ENCODE measurements around the gene CPA1. TPM values are rescaled to one million over a fixed set of nuclear protein-coding genes. Genes with fewer than 3 reads are reported as not detected.
"Not testable (repeated sequence)": the region's sequence is repeated elsewhere in the genome, so short reads cannot be mapped to it uniquely, and the experiment has no call there.

CPA1 gene
- total and polyA plus RNA-seq, 2 of the 4 experiments (the other 2 are of a cell fraction) = not detected

GRCh38 chr7:130376461-130376860 lies 3.8 kb upstream of the CPA1 start:
- in situ Hi-C loops (cut with MboI; ENCODE audit: low sequenced_read_pairs); H3K9me3 ChIP-seq (ENCODE audit: control insufficient read depth, insufficient read depth, low read length); H3K9ac ChIP-seq (ENCODE audit: low read depth, low read length); intact Hi-C loops (cut with micrococcal nuclease); H4K5ac ChIP-seq (ENCODE audit: low read depth, low read length); CTCF ChIA-PET; H2BK5ac ChIP-seq (ENCODE audit: low read depth, low read length, poor library complexity, severe bottlenecking); H2AK9ac ChIP-seq (replicated peaks; ENCODE audit: low read depth, low read length, poor library complexity); H3K4me2 ChIP-seq (ENCODE audit: low read depth, low read length); H3K56ac ChIP-seq (ENCODE audit: extremely low read depth, insufficient read depth, low read length); DNase-seq; H4K20me1 ChIP-seq (ENCODE audit: insufficient read depth, low read length); H3K27me3 ChIP-seq (ENCODE audit: control insufficient read depth, insufficient read depth, low read length); H4K8ac ChIP-seq (ENCODE audit: low read depth in 2 of 2, low read length in 2 of 2); H3K36me3 ChIP-seq (ENCODE audit: control insufficient read depth, insufficient read depth, low read length); H3K23ac ChIP-seq (ENCODE audit: low read depth, low read length); H3K27ac ChIP-seq (ENCODE audit: insufficient read depth, low read length); BruUV-seq (replicated peaks); H3K14ac ChIP-seq (replicated peaks; ENCODE audit: low read depth, low read length); H2AFZ ChIP-seq (replicated peaks; ENCODE audit: low read length, poor library complexity); H3K18ac ChIP-seq (ENCODE audit: low read depth, low read length); H2AK5ac ChIP-seq (ENCODE audit: low read depth, low read length); H2BK120ac ChIP-seq (ENCODE audit: low read depth, low read length); dilution Hi-C loops (cut with HindIII; ENCODE audit: low sequenced_read_pairs, unreplicated experiment); H3K4me3 ChIP-seq (ENCODE audit: insufficient read depth, low read depth, low read length); POLR2A ChIA-PET (ENCODE audit: unreplicated experiment); ATAC-seq (ENCODE audit: low read depth): not testable (repeated sequence)
- H4K91ac ChIP-seq (ENCODE audit: insufficient read depth, low read depth, low read length) = peak overlapping the region; percentile 29; the same call in 1 of the 2 replicates
- peaks cover 34% of the 10 kb centered on the region for H3K4me1 ChIP-seq (ENCODE audit: control insufficient read depth, insufficient read depth, low read length)
- no CpG with 5 or more reads among the region's 1 CpG for WGBS, 2 experiments (ENCODE audit: extremely low coverage in 2 of 2, insufficient read length in 1 of 2)
- H2BK20ac ChIP-seq (ENCODE audit: low read depth, low read length) = peak overlapping the region; percentile 23
- H3K9me1 ChIP-seq (ENCODE audit: insufficient read depth, low read length) = peaks cover 26% of the 10 kb centered on the region
- H3K4ac ChIP-seq (ENCODE audit: low read depth, low read length) = peak overlapping the region; percentile 72; the same call in 1 of the 2 replicates
- H2BK15ac ChIP-seq (ENCODE audit: low read depth, low read length) = peak overlapping the region; percentile 87; the same call in 2 of the 3 replicates
- H3K79me1 ChIP-seq (ENCODE audit: low read depth in 1 of 2, low read length in 2 of 2) = peaks cover 0 to 12% of the 10 kb centered on the region in 2 experiments; a peak in 1 of 4 replicates

Measured in IMR-90 (cell line).